Adrenal gland (tissue), 5 donors: Measurements from ENCODE around the gene MYEOV.

Experiments used
- CTCF ChIP-seq, 6 experiments: fragments of 450-650 bp in 4 of 6; fragments of 200-600 bp in 2 of 6; sonication (generic) in 1 of 6; IDR thresholded peaks; 1 replicate in 5 of 6; 2 replicates in 1 of 6; pipeline versions ENCODE4 v1.5.1 to v1.8.0; 2016 to 2021; ENCODE audit warnings: antibody characterized with exemption in 6 of 6, mild to moderate bottlenecking in 2 of 6, moderate library complexity in 1 of 6
- POLR2A ChIP-seq, 2 donors: fragments of 450-650 bp; IDR thresholded peaks; one replicate each; pipeline ENCODE4 v1.6.1; 2017; ENCODE audit warnings: antibody characterized with exemption in 2 of 2, mild to moderate bottlenecking in 2 of 2, moderate library complexity in 1 of 2
- donor health status: DM: no; HTN: no; CAD: no.

- TF ChIP-seq POLR2A (IDR thresholded peaks at IDR 0.05) (no peak), CTCF (IDR thresholded peaks at IDR 0.05) (no peak)
These were observed 31.5 kb downstream of the MYEOV start for GRCh38 chr11:69325446-69325845.
